MM.1S (cell line): ENCODE data around the gene TLDC2.

Experiments
- DNase-seq: peaks from one replicate; pipeline ENCODE4 v3.0.0-alpha.2; 2015
- H2AFZ ChIP-seq: fragments of 300-600 bp; sonication (generic); 2 replicates; pipeline ENCODE4 v1.6.0; 2016; ENCODE audit warnings: antibody characterized with exemption, low read length
- H3F3A ChIP-seq: fragments of 300-600 bp; sonication (generic); 2 replicates; pipeline ENCODE4 v1.6.1; 2016; ENCODE audit warnings: mild to moderate bottlenecking, antibody characterized with exemption, low read length, moderate library complexity, mixed read lengths; ENCODE audit not compliant: insufficient read depth
- H3K27ac ChIP-seq: fragments of 300-600 bp; sonication (generic); 2 replicates; pipeline ENCODE4 v1.5.1; 2016; ENCODE audit warnings: mild to moderate bottlenecking, low read length
- H3K27me3 ChIP-seq: fragments of 300-600 bp; sonication (generic); replicated peaks from 2 replicates; pipeline ENCODE4 v1.6.0; 2016; ENCODE audit warnings: low read length; ENCODE audit not compliant: insufficient read depth
- H3K36me3 ChIP-seq: fragments of 300-600 bp; sonication (generic); replicated peaks from 2 replicates; pipeline ENCODE4 v1.6.1; 2016; ENCODE audit warnings: mild to moderate bottlenecking, low read length, mixed read lengths; ENCODE audit not compliant: insufficient read depth
- H3K4me1 ChIP-seq: fragments of 300-600 bp; sonication (generic); 2 replicates; pipeline ENCODE4 v1.6.1; 2016; ENCODE audit warnings: low read length, mixed read lengths
- H3K4me2 ChIP-seq: fragments of 300-600 bp; sonication (generic); 2 replicates; pipeline ENCODE4 v1.6.0; 2016; ENCODE audit warnings: low read depth, low read length
- H3K4me3 ChIP-seq: fragments of 300-600 bp; sonication (generic); 2 replicates; pipeline ENCODE4 v1.5.1; 2016; ENCODE audit warnings: low read length, mixed read lengths
- H3K79me2 ChIP-seq: fragments of 300-600 bp; sonication (generic); 2 replicates; pipeline ENCODE4 v1.6.1; 2016; ENCODE audit warnings: mixed run types, low read length, mixed read lengths
- H3K9ac ChIP-seq: fragments of 300-600 bp; sonication (generic); 2 replicates; pipeline ENCODE4 v1.6.1; 2016; ENCODE audit warnings: low read length, mixed read lengths
- H3K9me2 ChIP-seq: fragments of 300-600 bp; sonication (generic); replicated peaks from 2 replicates; pipeline ENCODE4 v1.6.1; 2016; ENCODE audit warnings: mild to moderate bottlenecking, low read length, mixed read lengths; ENCODE audit not compliant: insufficient read depth
- H3K9me3 ChIP-seq: fragments of 300-600 bp; sonication (generic); replicated peaks from 2 replicates; pipeline ENCODE4 v1.6.1; 2016; ENCODE audit warnings: mild to moderate bottlenecking, low read length, mixed read lengths; ENCODE audit not compliant: insufficient read depth
- H4K20me1 ChIP-seq: fragments of 300-600 bp; sonication (generic); 2 replicates; pipeline ENCODE4 v1.6.1; 2016; ENCODE audit warnings: mild to moderate bottlenecking, low read length, moderate library complexity, mixed read lengths; ENCODE audit not compliant: insufficient read depth
- EZH2 ChIP-seq: fragments of 300-600 bp; sonication (generic); optimal IDR thresholded peaks from 2 replicates; pipeline ENCODE3; 2017; ENCODE audit warnings: low read depth, mild to moderate bottlenecking, antibody characterized with exemption, low read length, mixed read lengths
- EZH2phosphoT487 ChIP-seq: fragments of 300-600 bp; sonication (generic); IDR thresholded peaks from 2 replicates; pipeline ENCODE4 v1.6.1; 2018; ENCODE audit warnings: antibody characterized with exemption, low read length
- TF ChIP-seq, protein P1 (sequence below): fragments of 300-600 bp; sonication (generic); IDR thresholded peaks from 2 replicates; pipeline ENCODE4 v1.5.1; 2016; ENCODE audit warnings: antibody characterized with exemption, low read length, mixed read lengths

The TLDC2 gene

DNA sequence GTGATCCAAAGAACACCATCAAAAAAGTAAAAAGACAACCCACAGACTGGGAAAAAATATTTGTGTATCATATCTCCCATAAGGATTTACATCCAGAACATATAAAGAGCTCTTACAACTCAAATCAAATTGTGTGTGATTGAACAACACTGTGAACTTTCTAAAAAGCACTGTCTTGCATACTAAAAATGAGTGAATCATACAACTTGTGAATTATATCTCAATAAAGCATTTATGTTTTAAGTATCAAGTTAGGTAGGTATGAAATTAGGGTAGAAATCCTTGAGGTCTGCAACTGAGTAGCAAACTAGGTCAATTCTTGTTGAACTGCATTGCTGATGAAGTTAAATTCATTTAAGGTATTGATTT, 61.4 kb downstream of the TLDC2 start:
- no peak for DNase-seq
- Histone ChIP-seq H3K27ac (no peak overlapping the region), H2AFZ (no peak overlapping the region), H3K9ac (no peak overlapping the region), H3K9me2 (no peaks in the 10 kb centered on the region), H3K4me2 (no peak overlapping the region), H3F3A (no peaks in the 10 kb centered on the region), H3K79me2 (peaks cover 53% of the 10 kb centered on the region), H3K4me1 (no peaks in the 10 kb centered on the region), H3K36me3 (no peaks in the 10 kb centered on the region; the same call in 1 of the 2 replicates), H3K4me3 (no peak overlapping the region), H3K9me3 (no peaks in the 10 kb centered on the region), H3K27me3 (no peaks in the 10 kb centered on the region), H4K20me1 (peaks cover 3% of the 10 kb centered on the region; the same call in 1 of the 2 replicates)
- TF ChIP-seq, protein P1, sequence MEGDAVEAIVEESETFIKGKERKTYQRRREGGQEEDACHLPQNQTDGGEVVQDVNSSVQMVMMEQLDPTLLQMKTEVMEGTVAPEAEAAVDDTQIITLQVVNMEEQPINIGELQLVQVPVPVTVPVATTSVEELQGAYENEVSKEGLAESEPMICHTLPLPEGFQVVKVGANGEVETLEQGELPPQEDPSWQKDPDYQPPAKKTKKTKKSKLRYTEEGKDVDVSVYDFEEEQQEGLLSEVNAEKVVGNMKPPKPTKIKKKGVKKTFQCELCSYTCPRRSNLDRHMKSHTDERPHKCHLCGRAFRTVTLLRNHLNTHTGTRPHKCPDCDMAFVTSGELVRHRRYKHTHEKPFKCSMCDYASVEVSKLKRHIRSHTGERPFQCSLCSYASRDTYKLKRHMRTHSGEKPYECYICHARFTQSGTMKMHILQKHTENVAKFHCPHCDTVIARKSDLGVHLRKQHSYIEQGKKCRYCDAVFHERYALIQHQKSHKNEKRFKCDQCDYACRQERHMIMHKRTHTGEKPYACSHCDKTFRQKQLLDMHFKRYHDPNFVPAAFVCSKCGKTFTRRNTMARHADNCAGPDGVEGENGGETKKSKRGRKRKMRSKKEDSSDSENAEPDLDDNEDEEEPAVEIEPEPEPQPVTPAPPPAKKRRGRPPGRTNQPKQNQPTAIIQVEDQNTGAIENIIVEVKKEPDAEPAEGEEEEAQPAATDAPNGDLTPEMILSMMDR, result no peak
- TF ChIP-seq EZH2, result no peak
- TF ChIP-seq EZH2phosphoT487, result no peak

DNA sequence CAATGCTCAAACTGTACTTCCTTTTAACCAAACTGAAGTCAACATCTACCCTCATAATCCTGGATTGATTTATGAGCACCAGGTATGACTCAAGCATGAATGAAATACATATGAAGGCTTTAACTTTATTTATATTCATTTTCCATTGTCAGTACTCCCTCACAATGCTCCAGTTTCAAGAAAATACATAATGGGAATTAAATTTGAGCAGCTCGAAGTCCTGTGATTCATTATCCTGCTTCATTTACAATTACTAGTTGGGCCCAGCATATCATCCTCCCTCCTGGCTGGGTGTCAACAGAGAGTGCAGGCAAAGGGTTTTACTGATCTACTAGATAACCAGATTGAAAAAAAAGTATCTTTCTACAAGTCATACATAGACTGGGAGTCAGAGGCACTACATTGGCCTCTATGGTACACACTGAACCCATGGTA, 65.5 kb downstream of the TLDC2 start:
- H3K4me2 ChIP-seq, result no peak overlapping the region
- peaks cover 9% of the 10 kb centered on the region; the same call in 1 of the 2 replicates for H3K36me3 ChIP-seq
- H3K4me1 ChIP-seq, result peaks cover 3% of the 10 kb centered on the region
- TF ChIP-seq, protein P1, result no peak
- no peak for TF ChIP-seq EZH2
- TF ChIP-seq EZH2phosphoT487, result no peak
- H2AFZ ChIP-seq, result no peak overlapping the region
- DNase-seq, result no peak
- H3K9ac ChIP-seq, result no peak overlapping the region
- no peak overlapping the region for H3K27ac ChIP-seq
- H3K27me3 ChIP-seq, result no peaks in the 10 kb centered on the region
- H3F3A ChIP-seq, result no peaks in the 10 kb centered on the region
- H4K20me1 ChIP-seq, result peaks cover 3% of the 10 kb centered on the region; the same call in 1 of the 2 replicates
- H3K9me3 ChIP-seq, result no peaks in the 10 kb centered on the region
- H3K9me2 ChIP-seq, result no peaks in the 10 kb centered on the region
- no peak overlapping the region for H3K4me3 ChIP-seq
- H3K79me2 ChIP-seq, result peaks cover 74% of the 10 kb centered on the region
